Keratinocyte (primary cell): ENCODE results near the gene NEK9.

Source experiments
- EZH2 ChIP-seq: IDR thresholded peaks from one replicate; pipeline ENCODE4 v1.6.1; 2012; ENCODE audit warnings: inconsistent platforms, mild to moderate bottlenecking, low read length, moderate library complexity
- TF ChIP-seq, protein P1 (sequence below), 3 experiments: IDR thresholded peaks in 1 of 3; conservative IDR thresholded peaks in 1 of 3; optimal IDR thresholded peaks in 1 of 3; 2 replicates in 2 of 3; 3 replicates in 1 of 3; pipeline versions ENCODE3 to v1.5.1; 2011; ENCODE audit warnings: low read length in 3 of 3, mild to moderate bottlenecking in 3 of 3, moderate library complexity in 2 of 3, control low read depth in 1 of 3, inconsistent platforms in 1 of 3; ENCODE audit not compliant: insufficient read depth in 2 of 3; ENCODE audit errors: extremely low read depth in 1 of 3

DNA sequence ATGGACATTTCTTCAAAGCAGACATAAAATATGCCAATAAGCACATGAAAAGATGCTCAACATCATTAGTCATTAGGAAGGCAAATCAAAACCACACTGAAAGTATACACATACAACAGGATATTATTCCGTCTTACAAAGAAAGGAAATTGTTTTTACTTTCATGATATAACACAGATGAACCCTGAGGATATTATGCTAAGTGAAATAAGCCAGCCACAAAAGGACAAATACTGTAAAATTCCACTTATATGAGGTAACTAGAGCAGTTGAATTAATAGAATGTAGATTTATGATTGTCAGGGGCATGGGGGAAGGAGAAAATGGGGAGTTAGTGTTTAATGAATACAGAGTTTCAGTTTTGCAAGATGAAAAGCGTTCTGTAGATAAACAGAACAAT, 67.2 kb downstream of the NEK9 start:
- TF ChIP-seq, protein P1, sequence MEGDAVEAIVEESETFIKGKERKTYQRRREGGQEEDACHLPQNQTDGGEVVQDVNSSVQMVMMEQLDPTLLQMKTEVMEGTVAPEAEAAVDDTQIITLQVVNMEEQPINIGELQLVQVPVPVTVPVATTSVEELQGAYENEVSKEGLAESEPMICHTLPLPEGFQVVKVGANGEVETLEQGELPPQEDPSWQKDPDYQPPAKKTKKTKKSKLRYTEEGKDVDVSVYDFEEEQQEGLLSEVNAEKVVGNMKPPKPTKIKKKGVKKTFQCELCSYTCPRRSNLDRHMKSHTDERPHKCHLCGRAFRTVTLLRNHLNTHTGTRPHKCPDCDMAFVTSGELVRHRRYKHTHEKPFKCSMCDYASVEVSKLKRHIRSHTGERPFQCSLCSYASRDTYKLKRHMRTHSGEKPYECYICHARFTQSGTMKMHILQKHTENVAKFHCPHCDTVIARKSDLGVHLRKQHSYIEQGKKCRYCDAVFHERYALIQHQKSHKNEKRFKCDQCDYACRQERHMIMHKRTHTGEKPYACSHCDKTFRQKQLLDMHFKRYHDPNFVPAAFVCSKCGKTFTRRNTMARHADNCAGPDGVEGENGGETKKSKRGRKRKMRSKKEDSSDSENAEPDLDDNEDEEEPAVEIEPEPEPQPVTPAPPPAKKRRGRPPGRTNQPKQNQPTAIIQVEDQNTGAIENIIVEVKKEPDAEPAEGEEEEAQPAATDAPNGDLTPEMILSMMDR (optimal IDR thresholded peaks at IDR 0.05 in 1 of 3, IDR thresholded peaks at IDR 0.05 in 1 of 3, conservative IDR thresholded peaks at IDR 0.05 in 1 of 3; ENCODE audit: extremely low read depth in 1 of 3, insufficient read depth in 2 of 3, low read length in 3 of 3), result no peak
- TF ChIP-seq EZH2, result no peak
